Keratinocyte (primary cell): ENCODE measurements around the gene IFNW1.

Source experiments
- EZH2 ChIP-seq: IDR thresholded peaks from one replicate; pipeline ENCODE4 v1.6.1; 2012; ENCODE audit warnings: inconsistent platforms, mild to moderate bottlenecking, low read length, moderate library complexity
- TF ChIP-seq, protein P1 (sequence below), 3 experiments: IDR thresholded peaks in 1 of 3; conservative IDR thresholded peaks in 1 of 3; optimal IDR thresholded peaks in 1 of 3; 2 replicates in 2 of 3; 3 replicates in 1 of 3; pipeline versions ENCODE3 to v1.5.1; 2011; ENCODE audit warnings: low read length in 3 of 3, mild to moderate bottlenecking in 3 of 3, moderate library complexity in 2 of 3, control low read depth in 1 of 3, inconsistent platforms in 1 of 3; ENCODE audit not compliant: insufficient read depth in 2 of 3; ENCODE audit errors: extremely low read depth in 1 of 3

DNA sequence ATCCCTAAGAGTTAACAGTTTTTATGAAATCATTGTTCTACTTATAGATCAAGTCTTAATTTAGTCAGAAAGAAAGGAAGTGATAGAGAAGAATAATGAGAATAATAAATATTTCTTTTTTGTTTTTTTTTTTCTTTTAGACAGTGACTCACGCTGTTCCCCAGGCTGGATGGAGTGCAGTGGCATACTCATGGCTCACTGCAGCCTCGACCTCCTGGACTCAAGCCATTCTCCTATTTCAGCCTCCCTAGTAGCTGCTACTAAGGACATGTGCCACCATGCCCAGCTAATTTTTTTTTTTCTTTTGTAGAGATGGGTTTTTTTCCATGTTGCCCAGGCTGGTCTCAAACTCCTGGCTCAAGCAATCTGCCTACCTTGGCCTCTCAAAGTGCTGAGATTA, 13.9 kb upstream of the IFNW1 start:
- TF ChIP-seq, protein P1, sequence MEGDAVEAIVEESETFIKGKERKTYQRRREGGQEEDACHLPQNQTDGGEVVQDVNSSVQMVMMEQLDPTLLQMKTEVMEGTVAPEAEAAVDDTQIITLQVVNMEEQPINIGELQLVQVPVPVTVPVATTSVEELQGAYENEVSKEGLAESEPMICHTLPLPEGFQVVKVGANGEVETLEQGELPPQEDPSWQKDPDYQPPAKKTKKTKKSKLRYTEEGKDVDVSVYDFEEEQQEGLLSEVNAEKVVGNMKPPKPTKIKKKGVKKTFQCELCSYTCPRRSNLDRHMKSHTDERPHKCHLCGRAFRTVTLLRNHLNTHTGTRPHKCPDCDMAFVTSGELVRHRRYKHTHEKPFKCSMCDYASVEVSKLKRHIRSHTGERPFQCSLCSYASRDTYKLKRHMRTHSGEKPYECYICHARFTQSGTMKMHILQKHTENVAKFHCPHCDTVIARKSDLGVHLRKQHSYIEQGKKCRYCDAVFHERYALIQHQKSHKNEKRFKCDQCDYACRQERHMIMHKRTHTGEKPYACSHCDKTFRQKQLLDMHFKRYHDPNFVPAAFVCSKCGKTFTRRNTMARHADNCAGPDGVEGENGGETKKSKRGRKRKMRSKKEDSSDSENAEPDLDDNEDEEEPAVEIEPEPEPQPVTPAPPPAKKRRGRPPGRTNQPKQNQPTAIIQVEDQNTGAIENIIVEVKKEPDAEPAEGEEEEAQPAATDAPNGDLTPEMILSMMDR (optimal IDR thresholded peaks at IDR 0.05 in 1 of 3, IDR thresholded peaks at IDR 0.05 in 1 of 3, conservative IDR thresholded peaks at IDR 0.05 in 1 of 3; ENCODE audit: extremely low read depth in 1 of 3, insufficient read depth in 2 of 3, low read length in 3 of 3), result no peak
- no peak for TF ChIP-seq EZH2
